HG03439 (cell line): ENCODE measurements around the gene TSC1.

ENCODE experiments used
- ATAC-seq: cut with Tn5 transposase; IDR thresholded peaks from one replicate; pipeline ENCODE4 v1.9.1; 2021; ENCODE audit warnings: mild to moderate bottlenecking, moderate library complexity; ENCODE audit not compliant: unreplicated experiment

Gene TSC1

DNA sequence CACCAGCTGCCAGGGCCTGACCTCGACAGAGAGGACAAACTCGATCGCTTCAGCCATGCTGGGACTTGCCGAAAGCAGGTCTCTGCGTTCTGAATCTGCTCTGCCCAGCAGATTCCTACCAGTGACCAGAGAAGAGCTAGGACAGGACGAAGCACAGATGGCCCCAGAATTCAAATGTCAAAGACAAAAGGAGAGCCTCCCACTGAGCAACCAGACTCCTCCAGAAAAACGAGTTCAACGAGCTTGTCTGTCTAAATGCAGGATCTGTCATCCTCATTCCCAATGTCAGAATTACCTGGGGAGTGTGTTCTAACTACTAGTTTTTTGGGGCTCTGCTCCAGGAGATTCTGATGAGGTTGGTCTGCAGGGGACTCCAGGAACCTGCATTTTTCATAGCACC, 79.7 kb downstream of the TSC1 start:
- ATAC-seq = no peak

DNA sequence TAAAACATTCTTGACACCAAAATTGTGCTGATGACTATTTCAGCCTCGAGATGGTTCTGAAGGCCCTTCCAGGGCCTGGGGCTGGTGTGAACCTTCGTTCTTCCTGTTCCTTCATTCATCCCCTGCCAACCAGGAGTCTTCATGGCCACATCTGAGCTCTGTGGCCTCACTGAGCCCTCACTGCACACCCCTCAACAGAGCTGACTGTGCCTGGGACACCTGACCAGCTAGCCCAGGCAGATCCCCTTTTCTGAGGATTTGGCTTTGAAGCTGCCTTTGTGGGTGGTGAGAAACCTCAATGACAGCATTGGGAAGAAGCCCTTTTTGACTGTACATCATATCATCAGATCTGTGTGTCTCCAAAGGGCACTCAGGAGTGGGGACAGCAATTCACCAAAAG, 80.1 kb downstream of the TSC1 start:
- no peak for ATAC-seq

- ATAC-seq = no peak
These were observed 81.3 kb downstream of the TSC1 start for GRCh38 chr9:132863096-132863495.

- ATAC-seq = no peak
These were observed 81.9 kb downstream of the TSC1 start for GRCh38 chr9:132862533-132862932.

- no peak for ATAC-seq
These were observed 82.8 kb downstream of the TSC1 start for GRCh38 chr9:132861666-132862065.

DNA sequence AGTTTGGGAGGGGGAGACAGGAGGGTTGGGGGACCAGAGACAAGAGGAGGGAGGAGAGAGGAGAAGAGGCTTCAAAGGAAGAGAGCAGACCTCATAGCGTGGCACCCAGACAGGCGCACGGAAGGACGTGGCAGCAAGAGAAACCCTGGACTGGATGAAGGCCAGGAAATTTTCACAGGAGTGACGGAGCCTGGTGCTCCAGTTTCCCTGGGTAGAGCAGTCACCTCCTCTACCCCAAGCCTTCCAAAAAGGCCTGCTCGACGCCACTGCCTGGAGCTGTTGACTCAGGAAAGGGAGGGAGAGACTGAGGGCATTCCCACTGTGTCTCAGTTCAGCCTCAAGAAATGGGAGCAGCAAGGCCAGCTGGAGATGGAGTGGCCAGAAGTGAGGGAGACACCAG, 85.7 kb downstream of the TSC1 start:
- ATAC-seq = no peak

- no peak for ATAC-seq
These were observed 86.6 kb downstream of the TSC1 start for GRCh38 chr9:132857616-132858342.

DNA sequence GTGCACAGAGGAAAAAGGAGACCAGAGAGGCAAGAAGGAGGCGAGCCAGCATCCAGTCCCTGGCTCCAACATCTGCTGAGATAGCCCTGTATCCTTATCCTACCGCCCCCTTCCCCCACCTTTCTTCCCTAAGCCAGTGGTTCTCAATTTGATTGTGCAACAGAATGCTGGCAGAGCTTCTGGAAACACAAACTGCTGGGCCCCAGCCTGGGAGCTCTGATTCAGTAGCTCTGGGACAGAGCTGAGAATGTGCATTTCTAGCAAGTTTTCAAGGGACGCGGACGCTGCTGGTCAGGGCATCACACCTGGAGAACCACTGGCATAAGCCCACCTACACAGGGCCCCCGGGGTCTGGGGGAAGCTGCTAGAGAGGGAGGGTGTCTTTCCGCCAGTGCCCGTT, 87.4 kb downstream of the TSC1 start:
- no peak for ATAC-seq

- no peak for ATAC-seq
These were observed 88.5 kb downstream of the TSC1 start for GRCh38 chr9:132855904-132856303.

DNA sequence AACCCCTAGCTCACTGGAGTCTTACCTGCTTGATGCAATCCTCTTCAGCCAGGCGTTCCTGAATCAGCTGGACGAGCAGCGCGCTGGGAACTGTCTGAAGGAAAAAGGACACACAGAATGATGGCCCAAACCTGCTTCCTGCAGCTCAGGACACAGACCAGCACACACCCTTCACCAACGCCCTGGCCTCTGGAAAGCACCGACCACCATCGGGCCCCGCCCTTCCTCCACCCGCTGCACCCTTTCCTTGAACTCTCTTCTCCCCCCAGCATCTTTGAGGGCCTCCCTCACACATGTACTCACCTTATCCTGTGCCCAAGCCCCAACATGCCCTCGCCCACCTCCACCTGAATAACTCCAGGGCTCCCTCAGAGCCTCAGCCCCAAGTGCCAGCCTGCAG, 89.6 kb downstream of the TSC1 start:
- ATAC-seq = no peak

DNA sequence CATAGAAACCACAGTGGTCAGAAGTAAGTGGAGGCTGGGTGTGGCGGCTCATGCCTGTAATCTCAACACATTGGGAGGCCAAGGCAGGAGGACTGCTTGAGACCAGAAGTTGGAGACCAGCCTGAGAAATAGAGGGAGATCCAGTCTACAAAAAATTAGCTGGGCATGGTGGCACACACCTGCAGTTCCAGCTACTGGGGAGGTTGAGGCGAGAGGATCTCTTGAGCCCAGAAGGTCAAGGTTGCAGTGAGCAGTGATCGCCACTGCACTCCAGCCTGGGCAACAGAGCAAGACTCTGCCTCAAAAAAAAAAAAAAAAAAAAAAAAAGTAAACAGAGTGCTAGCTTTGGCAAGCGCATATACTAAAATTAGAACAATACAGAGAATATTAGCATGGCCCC, 90.9 kb downstream of the TSC1 start:
- ATAC-seq = no peak

- no peak for ATAC-seq
These were observed 95.2 kb downstream of the TSC1 start for GRCh38 chr9:132849185-132849706.

DNA sequence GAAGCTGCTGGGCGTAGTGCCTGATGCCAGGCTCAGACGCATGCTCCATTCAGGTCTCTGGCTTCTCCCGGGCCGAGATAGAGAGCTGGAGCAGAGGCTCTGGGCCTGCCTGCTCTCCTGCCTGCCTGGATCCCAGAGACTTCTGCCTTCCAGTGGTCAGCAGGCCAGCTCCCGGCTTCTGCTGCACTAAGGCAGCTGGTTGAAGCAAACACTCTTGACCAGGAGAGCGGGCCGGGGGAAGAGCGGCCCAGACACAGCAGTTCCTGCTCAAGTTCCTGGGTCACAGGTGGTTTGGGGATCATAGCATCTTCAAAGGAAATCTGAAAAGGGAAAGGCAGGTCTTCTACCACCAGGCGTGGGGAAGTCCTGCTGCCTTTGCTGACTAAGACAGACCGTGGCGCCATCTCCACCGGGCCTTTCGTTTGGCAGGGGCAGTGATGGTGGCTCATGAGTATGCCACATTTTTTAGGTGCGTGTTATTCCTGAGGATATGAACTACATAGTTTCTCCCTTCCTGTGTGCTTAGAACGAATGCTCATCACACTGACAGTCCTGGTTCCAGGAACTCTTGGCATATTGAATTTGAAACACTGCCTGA, 97.4 kb downstream of the TSC1 start:
- ATAC-seq = no peak

GRCh38 chr9:132846109-132846917, 98.1 kb downstream of the TSC1 start:
- no peak for ATAC-seq

DNA sequence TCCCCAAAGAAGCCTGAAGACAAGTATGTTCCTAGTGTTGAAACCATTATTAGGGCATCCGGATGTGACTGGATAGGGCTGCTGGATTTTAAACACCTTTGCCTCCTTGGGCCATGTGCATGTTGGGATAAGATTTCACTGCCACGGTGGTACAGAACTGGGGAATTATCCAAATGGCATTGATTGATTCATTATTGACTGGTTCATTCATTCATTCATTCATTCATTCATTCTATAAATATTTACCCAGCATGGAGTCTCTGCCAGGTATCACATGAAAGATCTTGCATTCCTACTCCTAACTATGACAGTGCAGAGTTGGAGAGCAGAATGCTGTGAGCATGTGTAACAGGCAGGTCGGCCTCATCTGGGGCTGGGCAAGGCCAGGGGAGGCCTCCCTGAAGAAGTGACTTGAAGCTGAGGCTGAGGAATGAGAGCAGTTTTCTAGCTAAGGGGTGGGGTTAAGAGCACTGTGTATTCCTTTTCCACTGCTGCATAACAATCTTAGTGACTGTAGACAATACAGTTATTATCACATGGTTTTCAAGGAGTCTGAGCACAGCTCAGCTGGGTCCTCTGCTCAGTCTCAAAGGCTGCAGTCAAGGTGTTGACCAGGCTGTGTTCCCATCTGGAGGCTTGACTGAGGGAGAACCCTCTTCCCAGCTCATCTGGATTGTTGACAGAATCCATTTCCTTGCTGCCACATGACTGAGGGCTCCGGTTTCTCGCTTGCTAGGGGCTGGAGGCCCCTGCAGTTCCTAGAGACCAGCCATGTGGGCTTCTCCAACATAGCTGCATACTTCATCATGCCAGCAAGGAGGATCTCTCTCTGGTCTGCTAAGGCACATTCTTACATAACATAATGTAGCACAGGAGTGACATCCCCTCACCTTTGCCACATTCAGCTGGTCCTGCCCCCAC, 102.0 kb downstream of the TSC1 start:
- no peak for ATAC-seq
